Subcutaneous abdominal adipose tissue (tissue), 5 donors: Measurements from ENCODE around the gene RGS12.

Source experiments
- H3K27ac ChIP-seq: one replicate; pipeline ENCODE4 v1.7.0; 2013; ENCODE audit warnings: low read depth, mild to moderate bottlenecking, inconsistent platforms, low read length, moderate library complexity
- H3K27me3 ChIP-seq, 5 donors: one replicate each; pipeline ENCODE4 v1.7.0; 2013; ENCODE audit warnings: low read length in 5 of 5, inconsistent platforms in 1 of 5; ENCODE audit not compliant: control insufficient read depth in 5 of 5, insufficient read depth in 4 of 5
- H3K36me3 ChIP-seq, 5 donors: one replicate each; pipeline ENCODE4 v1.7.0; 2013; ENCODE audit warnings: low read length in 5 of 5; ENCODE audit not compliant: control insufficient read depth in 5 of 5, insufficient read depth in 5 of 5
- H3K4me1 ChIP-seq, 5 donors: one replicate each; pipeline ENCODE4 v1.7.0; 2013; ENCODE audit warnings: low read length in 5 of 5, mild to moderate bottlenecking in 3 of 5, moderate library complexity in 1 of 5; ENCODE audit not compliant: control insufficient read depth in 5 of 5, insufficient read depth in 5 of 5
- H3K4me3 ChIP-seq, 5 donors: one replicate each; pipeline ENCODE4 v1.7.0; 2013; ENCODE audit warnings: low read length in 5 of 5, low read depth in 1 of 5
- H3K9ac ChIP-seq, 5 donors: one replicate each; pipeline ENCODE4 v1.7.0; 2013; ENCODE audit warnings: low read length in 5 of 5, mild to moderate bottlenecking in 4 of 5, moderate library complexity in 3 of 5
- H3K9me3 ChIP-seq, 5 donors: one replicate each; pipeline ENCODE4 v1.7.0; 2013; ENCODE audit warnings: low read length in 5 of 5; ENCODE audit not compliant: control insufficient read depth in 5 of 5
- donor health status: healthy.
- donor health status: healthy.
- donor health status: healthy.
- donor health status: healthy.
- donor health status: healthy.

RGS12 gene

DNA sequence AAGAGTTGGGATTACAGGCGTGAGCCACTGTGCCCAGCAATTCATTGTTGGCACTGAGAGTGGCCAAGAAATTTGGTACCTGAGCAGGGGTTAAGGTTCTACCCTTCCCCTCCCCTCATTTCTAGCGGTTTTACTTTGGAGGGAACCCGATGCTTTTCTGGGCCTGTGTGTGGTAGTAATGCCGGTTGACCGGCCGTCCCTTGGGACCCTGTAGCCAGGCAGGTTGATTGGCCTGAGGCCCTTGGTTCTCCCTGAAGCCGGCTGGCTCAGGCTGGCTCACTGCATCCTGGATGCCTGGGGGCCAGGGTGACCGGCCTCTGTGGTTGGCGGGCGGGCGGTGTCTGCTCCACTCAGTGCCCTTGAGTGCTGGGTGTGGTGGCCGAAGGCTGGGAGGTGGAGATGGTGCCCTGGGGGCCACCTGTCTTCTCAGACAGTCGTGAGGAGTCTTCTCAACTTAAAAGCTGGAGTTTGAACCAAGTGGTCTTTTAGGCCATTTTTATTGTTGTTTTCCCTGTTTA lies 45.6 kb downstream of the RGS12 start:
- no peak overlapping the region for H3K9ac ChIP-seq
- H3K27me3 ChIP-seq, result no peaks in the 10 kb centered on the region
- H3K9me3 ChIP-seq, result no peaks in the 10 kb centered on the region
- H3K4me3 ChIP-seq, result no peak overlapping the region
- H3K27ac ChIP-seq, result no peak overlapping the region
- peaks cover 0 to 16% (median 3%) of the 10 kb centered on the region in 5 donors for H3K4me1 ChIP-seq
- H3K36me3 ChIP-seq, result peaks cover 0 to 5% (median 5%) of the 10 kb centered on the region in 5 donors

DNA sequence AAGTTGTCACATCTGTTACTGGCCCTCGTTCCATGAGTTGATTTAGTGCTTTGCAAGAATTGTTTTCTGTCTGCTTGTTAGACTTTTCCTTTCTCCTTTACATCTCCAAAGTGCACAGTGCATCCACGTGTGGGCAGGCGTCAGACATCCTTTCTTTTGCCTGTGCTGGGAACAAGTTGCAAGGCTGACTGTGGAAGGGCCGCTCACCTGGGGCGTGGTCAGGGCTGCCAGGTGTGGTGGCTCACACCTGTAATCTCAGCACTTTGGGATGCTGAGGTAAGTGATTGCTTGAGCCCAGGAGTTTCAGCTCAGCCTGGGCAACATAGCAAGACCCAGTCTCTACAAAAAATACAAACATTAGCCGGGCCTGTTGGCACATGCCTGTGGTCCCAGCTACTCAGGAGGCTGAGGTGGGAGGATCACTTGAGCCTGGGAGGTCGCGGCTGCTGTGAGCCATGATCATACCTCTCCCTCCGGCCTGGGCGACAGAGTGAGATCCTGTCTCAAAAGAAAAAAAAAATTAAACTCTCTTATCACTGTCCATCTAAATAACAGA lies 46.2 kb downstream of the RGS12 start:
- Histone ChIP-seq H3K4me1 (peaks cover 0 to 16% (median 3%) of the 10 kb centered on the region in 5 donors), H3K9ac (no peak overlapping the region), H3K4me3 (no peak overlapping the region), H3K27ac (no peak overlapping the region), H3K9me3 (no peaks in the 10 kb centered on the region), H3K27me3 (no peaks in the 10 kb centered on the region), H3K36me3 (peaks cover 0 to 11% (median 10%) of the 10 kb centered on the region in 5 donors)

DNA sequence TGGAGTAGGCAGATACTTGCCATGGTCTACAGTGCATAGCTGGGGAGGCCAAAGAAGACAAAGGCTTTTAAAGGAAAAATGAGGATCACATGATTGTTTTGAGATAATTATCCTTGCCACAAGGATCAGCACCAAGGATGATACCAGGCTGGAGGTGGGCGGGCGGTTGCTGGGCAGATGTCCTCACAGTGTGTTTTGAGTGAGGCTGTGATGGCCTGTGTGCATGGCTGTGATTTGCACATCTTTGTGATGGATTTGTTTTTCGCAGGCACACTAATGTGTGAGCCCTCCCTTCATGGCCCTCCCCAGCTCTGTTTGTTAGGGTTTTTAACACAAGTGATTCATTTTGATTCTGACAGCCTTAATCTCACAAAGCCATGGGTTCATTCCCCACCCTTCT lies 46.8 kb downstream of the RGS12 start:
- no peak overlapping the region for H3K27ac ChIP-seq
- H3K36me3 ChIP-seq, result peaks cover 0 to 12% (median 11%) of the 10 kb centered on the region in 5 donors
- H3K27me3 ChIP-seq, result no peaks in the 10 kb centered on the region
- H3K4me3 ChIP-seq, result no peak overlapping the region
- H3K9ac ChIP-seq, result no peak overlapping the region
- H3K4me1 ChIP-seq, result peaks cover 0 to 16% (median 3%) of the 10 kb centered on the region in 5 donors
- no peaks in the 10 kb centered on the region for H3K9me3 ChIP-seq

DNA sequence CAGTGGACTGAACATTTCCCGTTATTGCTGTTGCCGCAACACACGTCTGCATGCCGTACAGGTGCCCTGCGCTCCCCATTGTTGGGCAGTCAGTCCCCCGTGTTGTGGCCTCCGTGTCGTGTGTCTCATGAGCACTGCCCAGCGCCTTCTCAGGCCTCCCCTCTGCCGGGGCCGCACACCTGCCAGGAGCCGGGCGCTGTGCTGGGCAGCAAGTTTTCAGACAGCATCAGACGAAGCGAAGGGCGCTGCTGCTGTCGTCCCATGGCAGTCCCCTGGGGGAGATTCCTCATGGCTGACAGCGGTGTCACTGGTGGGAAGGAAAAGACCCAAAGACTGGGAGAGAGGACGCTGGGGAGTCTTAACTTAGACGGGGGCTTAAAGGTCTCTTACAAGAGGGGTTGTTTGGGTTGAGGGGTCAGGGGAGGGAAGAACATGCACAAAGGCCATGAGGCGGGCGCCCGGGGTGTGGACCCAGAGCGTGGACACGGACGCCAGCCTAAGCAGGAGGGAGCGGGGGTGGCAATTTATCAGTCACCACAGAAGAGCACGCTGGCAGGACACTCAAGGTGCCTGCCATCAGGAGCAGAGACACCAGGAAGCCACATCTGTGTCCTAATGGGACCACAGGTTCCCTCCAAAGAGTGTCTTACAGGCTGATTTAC lies 47.3 kb downstream of the RGS12 start:
- Histone ChIP-seq H3K27me3 (no peaks in the 10 kb centered on the region), H3K9ac (no peak overlapping the region), H3K9me3 (no peaks in the 10 kb centered on the region), H3K27ac (no peak overlapping the region), H3K4me3 (no peak overlapping the region), H3K4me1 (peaks cover 0 to 12% (median 3%) of the 10 kb centered on the region in 5 donors), H3K36me3 (peaks cover 0 to 12% (median 11%) of the 10 kb centered on the region in 5 donors)

DNA sequence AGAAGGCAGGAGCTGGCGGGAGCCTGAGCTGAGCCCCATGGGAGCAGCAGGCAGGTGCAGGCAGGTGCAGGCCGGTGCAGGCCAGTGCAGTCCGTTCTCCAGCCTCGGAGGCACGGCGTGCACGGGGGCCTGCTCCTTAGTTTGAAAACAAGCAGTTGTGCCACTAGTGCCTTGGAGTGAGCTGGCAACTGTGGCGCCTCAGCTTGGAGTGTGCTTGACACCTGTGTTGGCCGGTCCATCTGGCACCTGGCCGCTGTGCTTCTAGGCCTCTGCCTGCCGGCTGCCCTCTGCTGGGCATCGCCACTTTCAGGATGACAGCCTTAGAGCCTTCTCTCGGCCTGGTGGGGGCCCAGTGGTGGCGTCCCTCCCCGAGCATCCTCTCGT lies 47.9 kb downstream of the RGS12 start:
- H3K9ac ChIP-seq, result no peak overlapping the region
- no peak overlapping the region for H3K27ac ChIP-seq
- no peak overlapping the region for H3K4me3 ChIP-seq
- H3K9me3 ChIP-seq, result no peaks in the 10 kb centered on the region
- peaks cover 0 to 12% (median 11%) of the 10 kb centered on the region in 5 donors for H3K36me3 ChIP-seq
- peaks cover 0 to 9% (median 3%) of the 10 kb centered on the region in 5 donors for H3K4me1 ChIP-seq
- H3K27me3 ChIP-seq, result no peaks in the 10 kb centered on the region

DNA sequence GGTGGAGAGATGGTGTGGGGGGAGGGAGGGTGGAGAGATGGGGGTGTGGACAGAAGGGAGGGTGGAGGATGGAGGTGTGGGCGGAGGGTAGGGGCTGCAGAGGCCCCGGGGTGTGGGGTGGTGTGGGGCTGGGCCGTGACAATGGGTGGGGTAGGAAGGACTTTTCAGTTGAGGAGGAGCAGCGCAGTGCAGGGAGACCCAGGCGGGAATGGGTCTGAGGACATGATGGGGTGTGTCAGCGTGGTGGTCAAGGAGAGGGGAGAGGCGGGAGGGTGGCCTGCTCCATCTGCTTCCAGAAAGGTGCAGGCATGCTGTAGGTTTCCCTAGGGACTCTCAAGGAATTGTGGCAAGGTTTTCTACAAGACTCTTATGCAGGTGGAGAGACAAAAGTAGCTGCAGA lies 48.9 kb downstream of the RGS12 start:
- H3K9ac ChIP-seq, result no peak overlapping the region
- H3K27ac ChIP-seq, result no peak overlapping the region
- H3K4me3 ChIP-seq, result no peak overlapping the region
- no peaks in the 10 kb centered on the region for H3K27me3 ChIP-seq
- no peaks in the 10 kb centered on the region for H3K9me3 ChIP-seq
- peaks cover 2 to 13% (median 8%) of the 10 kb centered on the region in 5 donors for H3K4me1 ChIP-seq
- H3K36me3 ChIP-seq, result peaks cover 0 to 12% (median 11%) of the 10 kb centered on the region in 5 donors

DNA sequence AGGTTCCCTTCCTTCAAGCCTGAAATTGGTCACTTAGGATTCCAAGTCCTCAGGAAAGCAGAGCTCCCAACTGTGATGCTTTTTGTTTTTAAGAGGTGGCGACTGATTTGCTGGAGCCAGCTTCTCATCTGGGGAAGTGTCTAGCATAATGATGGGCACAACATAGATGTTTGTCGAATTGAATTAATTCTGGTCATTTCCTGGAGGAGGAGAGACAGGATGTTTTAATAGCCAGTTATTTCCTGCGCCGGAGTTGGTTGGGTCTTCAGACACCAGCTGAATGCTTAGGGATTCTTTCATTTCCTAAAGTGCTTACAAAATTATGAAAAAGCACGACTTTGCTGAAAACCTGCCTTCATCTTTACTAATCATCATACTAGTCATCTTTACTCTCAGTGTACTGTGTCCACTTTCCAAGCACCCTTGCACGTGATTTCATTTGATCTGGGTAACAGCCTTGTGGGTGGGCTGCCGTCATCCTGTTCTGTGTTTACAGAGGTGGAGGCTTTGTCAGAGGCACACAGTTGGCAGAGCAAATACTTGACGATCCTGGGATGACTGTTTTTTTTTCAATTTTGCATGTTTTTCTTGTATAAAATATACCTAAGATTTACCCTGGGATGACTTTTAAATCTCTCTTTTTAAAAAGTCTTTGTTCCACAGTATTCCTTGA lies 49.5 kb downstream of the RGS12 start:
- H3K27me3 ChIP-seq, result no peaks in the 10 kb centered on the region
- H3K27ac ChIP-seq, result no peak overlapping the region
- H3K9ac ChIP-seq, result no peak overlapping the region
- H3K4me1 ChIP-seq, result peaks cover 2 to 13% (median 8%) of the 10 kb centered on the region in 5 donors
- peaks cover 0 to 12% (median 11%) of the 10 kb centered on the region in 5 donors for H3K36me3 ChIP-seq
- H3K4me3 ChIP-seq, result no peak overlapping the region
- no peaks in the 10 kb centered on the region for H3K9me3 ChIP-seq
